ENCODE results near the gene OPCML. TPM values are rescaled to one million over a fixed set of nuclear protein-coding genes. Genes with fewer than 3 reads are reported as not detected.

Gene OPCML
- total RNA-seq, 1 donor from 2014 or later: 1.7 TPM

GRCh38 chr11:132862137-132862536 lies 670.2 kb downstream of the OPCML start:
- Mint-ChIP-seq H3K4me3 (ENCODE audit: low read depth) (no peak overlapping the region), H3K27me3 (peaks cover 15% of the 10 kb centered on the region), H3K9me3 (ENCODE audit: low read depth) (no peaks in the 10 kb centered on the region), H3K36me3 (ENCODE audit: insufficient read depth) (no peaks in the 10 kb centered on the region), H3K27ac (no peak overlapping the region), H3K4me1 (ENCODE audit: low read depth) (no peaks in the 10 kb centered on the region)
- DNase-seq (ENCODE audit: low spot score, unreplicated experiment): no peak
- TF ChIP-seq, protein P1, sequence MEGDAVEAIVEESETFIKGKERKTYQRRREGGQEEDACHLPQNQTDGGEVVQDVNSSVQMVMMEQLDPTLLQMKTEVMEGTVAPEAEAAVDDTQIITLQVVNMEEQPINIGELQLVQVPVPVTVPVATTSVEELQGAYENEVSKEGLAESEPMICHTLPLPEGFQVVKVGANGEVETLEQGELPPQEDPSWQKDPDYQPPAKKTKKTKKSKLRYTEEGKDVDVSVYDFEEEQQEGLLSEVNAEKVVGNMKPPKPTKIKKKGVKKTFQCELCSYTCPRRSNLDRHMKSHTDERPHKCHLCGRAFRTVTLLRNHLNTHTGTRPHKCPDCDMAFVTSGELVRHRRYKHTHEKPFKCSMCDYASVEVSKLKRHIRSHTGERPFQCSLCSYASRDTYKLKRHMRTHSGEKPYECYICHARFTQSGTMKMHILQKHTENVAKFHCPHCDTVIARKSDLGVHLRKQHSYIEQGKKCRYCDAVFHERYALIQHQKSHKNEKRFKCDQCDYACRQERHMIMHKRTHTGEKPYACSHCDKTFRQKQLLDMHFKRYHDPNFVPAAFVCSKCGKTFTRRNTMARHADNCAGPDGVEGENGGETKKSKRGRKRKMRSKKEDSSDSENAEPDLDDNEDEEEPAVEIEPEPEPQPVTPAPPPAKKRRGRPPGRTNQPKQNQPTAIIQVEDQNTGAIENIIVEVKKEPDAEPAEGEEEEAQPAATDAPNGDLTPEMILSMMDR (IDR thresholded peaks at IDR 0.05; ENCODE audit: unreplicated experiment): no peak

GRCh38 chr11:132859306-132859705 lies 673.0 kb downstream of the OPCML start:
- TF ChIP-seq, protein P1 (IDR thresholded peaks at IDR 0.05; ENCODE audit: unreplicated experiment): no peak

GRCh38 chr11:132858223-132858622 lies 674.1 kb downstream of the OPCML start:
- peaks cover 7% of the 10 kb centered on the region for H3K9me3 Mint-ChIP-seq (ENCODE audit: low read depth)
- no peak for DNase-seq (ENCODE audit: low spot score, unreplicated experiment)
- no peaks in the 10 kb centered on the region for H3K36me3 Mint-ChIP-seq (ENCODE audit: insufficient read depth)
- TF ChIP-seq, protein P1 (IDR thresholded peaks at IDR 0.05; ENCODE audit: unreplicated experiment): no peak
- H3K27me3 Mint-ChIP-seq: peaks cover 12% of the 10 kb centered on the region
- H3K4me3 Mint-ChIP-seq (ENCODE audit: low read depth): no peak overlapping the region
- H3K27ac Mint-ChIP-seq: no peak overlapping the region
- no peaks in the 10 kb centered on the region for H3K4me1 Mint-ChIP-seq (ENCODE audit: low read depth)

More at GRCh38 chr11:132859306-132859705, 673.0 kb downstream of the OPCML start:
- no peak for DNase-seq (ENCODE audit: low spot score, unreplicated experiment)
- H3K4me3 Mint-ChIP-seq (ENCODE audit: low read depth): no peak overlapping the region
- H3K4me1 Mint-ChIP-seq (ENCODE audit: low read depth): no peaks in the 10 kb centered on the region
- no peak overlapping the region for H3K27ac Mint-ChIP-seq
- H3K9me3 Mint-ChIP-seq (ENCODE audit: low read depth): peaks cover 7% of the 10 kb centered on the region
- H3K27me3 Mint-ChIP-seq: peaks cover 12% of the 10 kb centered on the region
- no peaks in the 10 kb centered on the region for H3K36me3 Mint-ChIP-seq (ENCODE audit: insufficient read depth)

DNA sequence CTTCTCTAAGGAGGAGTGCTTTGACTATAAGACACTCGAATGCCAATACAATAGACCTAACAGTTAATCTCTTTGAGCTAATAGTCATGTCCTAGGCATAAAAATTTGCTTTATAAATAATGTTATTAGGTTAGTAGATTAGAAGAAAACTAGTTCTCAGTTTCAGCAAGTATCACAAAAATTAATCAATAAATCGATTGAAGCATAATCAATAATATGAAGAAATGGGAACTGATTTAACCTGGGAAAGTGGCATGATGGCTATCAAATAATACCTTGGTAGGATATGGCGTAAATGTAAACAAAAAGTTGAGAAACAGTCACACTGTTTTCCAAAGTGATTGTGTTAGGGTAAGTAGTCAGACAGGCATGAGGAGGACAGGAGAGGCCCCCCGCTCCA lies 676.3 kb downstream of the OPCML start:
- Mint-ChIP-seq H3K27ac (no peak overlapping the region), H3K9me3 (ENCODE audit: low read depth) (peaks cover 7% of the 10 kb centered on the region), H3K4me1 (ENCODE audit: low read depth) (no peaks in the 10 kb centered on the region), H3K4me3 (ENCODE audit: low read depth) (no peak overlapping the region), H3K36me3 (ENCODE audit: insufficient read depth) (no peaks in the 10 kb centered on the region), H3K27me3 (peaks cover 12% of the 10 kb centered on the region)
- no peak for DNase-seq (ENCODE audit: low spot score, unreplicated experiment)
- TF ChIP-seq, protein P1 (IDR thresholded peaks at IDR 0.05; ENCODE audit: unreplicated experiment): no peak

- TF ChIP-seq, protein P1 (IDR thresholded peaks at IDR 0.05; ENCODE audit: unreplicated experiment): no peak
- Mint-ChIP-seq H3K27ac (no peak overlapping the region), H3K36me3 (ENCODE audit: insufficient read depth) (no peaks in the 10 kb centered on the region), H3K27me3 (peaks cover 12% of the 10 kb centered on the region), H3K4me3 (ENCODE audit: low read depth) (no peak overlapping the region), H3K4me1 (ENCODE audit: low read depth) (no peaks in the 10 kb centered on the region), H3K9me3 (ENCODE audit: low read depth) (peaks cover 7% of the 10 kb centered on the region)
- DNase-seq (ENCODE audit: low spot score, unreplicated experiment): no peak
These were observed 676.8 kb downstream of the OPCML start for GRCh38 chr11:132855516-132855915.
